H9 (cell line): Measurements from ENCODE around the gene TTK. TPM values are rescaled to one million over a fixed set of nuclear protein-coding genes. Genes with fewer than 3 reads are reported as not detected.

Experiments used
- DNase-seq: peaks from one replicate; pipeline ENCODE4 v3.0.0-alpha.2; 2017
- H2AFZ ChIP-seq: one replicate; pipeline ENCODE4 v1.6.1; 2013; ENCODE audit warnings: mild to moderate bottlenecking, low read length, control low read depth, moderate library complexity
- H2AK5ac ChIP-seq: 2 replicates; pipeline ENCODE4 v1.6.1; 2013; ENCODE audit warnings: low read length, control low read depth, mixed read lengths; ENCODE audit not compliant: insufficient read length
- H2BK120ac ChIP-seq: one replicate; pipeline ENCODE4 v1.6.1; 2013; ENCODE audit warnings: low read depth, mild to moderate bottlenecking, low read length, control low read depth, inconsistent platforms; ENCODE audit not compliant: poor library complexity, severe bottlenecking
- H2BK12ac ChIP-seq: 2 replicates; pipeline ENCODE4 v1.6.1; 2013; ENCODE audit warnings: low read length, control low read depth, mixed read lengths, low read depth; ENCODE audit not compliant: insufficient read length
- H2BK15ac ChIP-seq: 2 replicates; pipeline ENCODE4 v1.6.1; 2013; ENCODE audit warnings: low read depth, low read length, control low read depth
- H2BK20ac ChIP-seq: one replicate; pipeline ENCODE4 v1.6.1; 2013; ENCODE audit warnings: low read depth, mild to moderate bottlenecking, low read length, control low read depth, inconsistent platforms; ENCODE audit not compliant: poor library complexity, severe bottlenecking
- H2BK5ac ChIP-seq: 2 replicates; pipeline ENCODE4 v1.6.1; 2013; ENCODE audit warnings: low read length, control low read depth, mixed read lengths; ENCODE audit not compliant: insufficient read length
- H3K14ac ChIP-seq: 2 replicates; pipeline ENCODE4 v1.6.1; 2013; ENCODE audit warnings: low read length, control low read depth; ENCODE audit not compliant: insufficient read depth
- H3K18ac ChIP-seq: 2 replicates; pipeline ENCODE4 v1.6.1; 2013; ENCODE audit warnings: low read depth, mild to moderate bottlenecking, mixed read lengths, low read length, control low read depth; ENCODE audit not compliant: insufficient read length
- H3K23ac ChIP-seq: 2 replicates; pipeline ENCODE4 v1.6.1; 2013; ENCODE audit warnings: low read length, control low read depth, mixed read lengths, low read depth; ENCODE audit not compliant: insufficient read length
- H3K23me2 ChIP-seq: 2 replicates; pipeline ENCODE4 v1.6.1; 2013; ENCODE audit warnings: low read depth, mild to moderate bottlenecking, mixed read lengths, low read length, control low read depth; ENCODE audit not compliant: insufficient read length, poor library complexity, severe bottlenecking
- H3K27ac ChIP-seq: 2 replicates; pipeline ENCODE4 v1.5.1; 2013; ENCODE audit warnings: low read length, control low read depth, mixed read lengths, low read depth; ENCODE audit not compliant: insufficient read length
- H3K27me3 ChIP-seq: 2 replicates; pipeline ENCODE4 v1.6.1; 2013; ENCODE audit warnings: low read length, control low read depth, inconsistent platforms; ENCODE audit not compliant: insufficient read depth
- H3K4ac ChIP-seq: 2 replicates; pipeline ENCODE4 v1.6.1; 2013; ENCODE audit warnings: low read depth, mild to moderate bottlenecking, control low read depth, inconsistent platforms, low read length, moderate library complexity
- H3K4me1 ChIP-seq: 2 replicates; pipeline ENCODE4 v1.6.1; 2013; ENCODE audit warnings: low read length, control low read depth, inconsistent platforms; ENCODE audit not compliant: insufficient read depth
- H3K4me2 ChIP-seq: 2 replicates; pipeline ENCODE4 v1.6.1; 2013; ENCODE audit warnings: low read length, control low read depth, mixed read lengths; ENCODE audit not compliant: insufficient read length, insufficient read depth
- H3K56ac ChIP-seq: 2 replicates; pipeline ENCODE4 v1.6.1; 2013; ENCODE audit warnings: low read depth, mild to moderate bottlenecking, mixed read lengths, low read length, control low read depth; ENCODE audit not compliant: insufficient read length
- H3K79me1 ChIP-seq: 2 replicates; pipeline ENCODE4 v1.6.1; 2013; ENCODE audit warnings: low read depth, mild to moderate bottlenecking, moderate library complexity, low read length, control low read depth, inconsistent platforms; ENCODE audit not compliant: insufficient read depth, poor library complexity, severe bottlenecking
- H3K79me2 ChIP-seq: 2 replicates; pipeline ENCODE4 v1.6.1; 2013; ENCODE audit warnings: low read length, control low read depth, inconsistent platforms; ENCODE audit not compliant: insufficient read depth
- H3K9ac ChIP-seq: 2 replicates; pipeline ENCODE4 v1.6.1; 2013; ENCODE audit warnings: low read length, control low read depth, mixed read lengths; ENCODE audit not compliant: insufficient read length; ENCODE audit errors: extremely low read depth
- H3K9me3 ChIP-seq: one replicate; pipeline ENCODE4 v1.6.1; 2013; ENCODE audit warnings: low read depth, low read length, inconsistent platforms; ENCODE audit not compliant: control insufficient read depth
- H3T11ph ChIP-seq: one replicate; pipeline ENCODE4 v1.6.1; 2013; ENCODE audit warnings: mild to moderate bottlenecking, low read length, control low read depth, inconsistent platforms
- H4K20me1 ChIP-seq: one replicate; pipeline ENCODE4 v1.6.1; 2013; ENCODE audit not compliant: control insufficient read depth, insufficient read length, insufficient read depth
- H4K5ac ChIP-seq: 2 replicates; pipeline ENCODE4 v1.6.1; 2013; ENCODE audit warnings: low read depth, mild to moderate bottlenecking, mixed read lengths, low read length, control low read depth; ENCODE audit not compliant: insufficient read length
- H4K8ac ChIP-seq: replicated peaks from 2 replicates; pipeline ENCODE4 v1.6.1; 2013; ENCODE audit warnings: low read length, control low read depth, mixed read lengths, low read depth; ENCODE audit not compliant: insufficient read length
- H4K91ac ChIP-seq: 2 replicates; pipeline ENCODE4 v1.6.1; 2013; ENCODE audit warnings: low read depth, mild to moderate bottlenecking, moderate library complexity, mixed read lengths, low read length, control low read depth; ENCODE audit not compliant: insufficient read length
- H3K27ac Mint-ChIP-seq, 3 experiments: 2 replicates in 2 of 3; 3 replicates in 1 of 3; pipeline ENCODE4 v1.8.0; 2020 to 2021; ENCODE audit warnings: mixed read lengths in 3 of 3, mild to moderate bottlenecking in 1 of 3, moderate library complexity in 1 of 3
- H3K27me3 Mint-ChIP-seq: 2 replicates; pipeline ENCODE4 v1.8.0; 2021; ENCODE audit warnings: low read depth, mild to moderate bottlenecking, moderate library complexity, mixed read lengths
- H3K36me3 Mint-ChIP-seq, 3 experiments: 2 replicates in 2 of 3; 3 replicates in 1 of 3; pipeline ENCODE4 v1.8.0; 2020 to 2021; ENCODE audit warnings: low read depth in 3 of 3, mixed read lengths in 3 of 3; ENCODE audit not compliant: insufficient read depth in 1 of 3
- H3K4me1 Mint-ChIP-seq, 2 experiments: 2 replicates each; pipeline ENCODE4 v1.8.0; 2020; ENCODE audit warnings: mixed read lengths in 2 of 2
- H3K4me3 Mint-ChIP-seq, 2 experiments: 2 replicates in 1 of 2; 3 replicates in 1 of 2; pipeline ENCODE4 v1.8.0; 2020 to 2021; ENCODE audit warnings: mild to moderate bottlenecking in 2 of 2, mixed read lengths in 2 of 2, moderate library complexity in 1 of 2
- H3K9me3 Mint-ChIP-seq, 2 experiments: 2 replicates in 1 of 2; 3 replicates in 1 of 2; pipeline ENCODE4 v1.8.0; 2020; ENCODE audit warnings: mild to moderate bottlenecking in 2 of 2, mixed read lengths in 2 of 2, moderate library complexity in 1 of 2
- CTCF ChIP-seq: fragments of 200-600 bp; sonication (generic); conservative IDR thresholded peaks from 3 replicates; pipeline ENCODE4 v1.8.0; 2021; ENCODE audit warnings: antibody characterized with exemption, mild to moderate bottlenecking
- WGBS: extraction: QIAGEN DNeasy Blood & Tissue Kit; methylation state at CpG from one replicate; pipeline ENCODE4 v1.1.7; 2013; ENCODE audit warnings: missing lambda C conversion rate, low lambda C conversion rate, mixed read lengths; ENCODE audit not compliant: insufficient read length; ENCODE audit errors: extremely low coverage; 5-methylcytosine and 5-hydroxymethylcytosine counted together
- total RNA-seq: library from RNA; stranded (reverse); gene quantifications from 2 replicates; pipeline ENCODE4 v1.2.1, GENCODE V29; 2021

TTK gene
- total RNA-seq, 1 experiment from 2014 or later = 47.5 TPM

DNA sequence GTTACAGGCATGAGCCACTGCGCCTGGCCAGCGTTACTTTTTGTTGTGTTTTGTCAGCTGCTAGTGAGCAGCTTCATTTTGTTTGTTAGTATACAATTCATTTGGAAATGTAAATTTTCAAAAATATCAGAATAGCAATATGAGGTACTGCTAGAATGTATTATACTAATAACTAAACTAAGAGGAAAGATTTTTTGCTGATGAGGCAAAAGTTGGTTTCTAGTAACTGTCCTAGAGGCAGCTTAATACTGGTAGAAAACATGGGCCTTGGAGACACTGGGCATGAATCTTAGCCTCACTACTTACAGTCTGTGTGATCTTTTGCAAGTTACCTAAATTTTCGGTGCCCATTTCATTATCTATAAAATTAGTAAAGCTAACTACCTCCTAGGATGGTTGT lies 24.1 kb downstream of the TTK start:
- H3K4me1 ChIP-seq = no peaks in the 10 kb centered on the region
- no peak overlapping the region for H3K4ac ChIP-seq
- H3K18ac ChIP-seq = no peak overlapping the region
- H3K27me3 ChIP-seq = no peaks in the 10 kb centered on the region
- no peak overlapping the region for H2BK120ac ChIP-seq
- no peaks in the 10 kb centered on the region for H3K23me2 ChIP-seq
- no peak overlapping the region for H2BK15ac ChIP-seq
- H3K79me2 ChIP-seq = no peaks in the 10 kb centered on the region
- no peaks in the 10 kb centered on the region for H3K79me1 ChIP-seq
- H3K56ac ChIP-seq = no peak overlapping the region
- peaks cover 33 to 64% (median 53%) of the 10 kb centered on the region in 3 experiments for H3K36me3 Mint-ChIP-seq
- H3K27ac ChIP-seq = no peak overlapping the region
- H3K9me3 Mint-ChIP-seq = no peaks in the 10 kb centered on the region
- H3K27ac Mint-ChIP-seq = no peak overlapping the region
- no peak overlapping the region for H4K8ac ChIP-seq
- H4K5ac ChIP-seq = no peak overlapping the region
- no peak for DNase-seq
- no peak overlapping the region for H3T11ph ChIP-seq
- no peak overlapping the region for H2BK20ac ChIP-seq
- H2AK5ac ChIP-seq = no peak overlapping the region
- no peaks in the 10 kb centered on the region for H3K27me3 Mint-ChIP-seq
- no peak overlapping the region for H2BK5ac ChIP-seq
- H3K9me3 ChIP-seq = no peaks in the 10 kb centered on the region
- no peak overlapping the region for H4K91ac ChIP-seq
- no peak overlapping the region for H3K23ac ChIP-seq
- no peaks in the 10 kb centered on the region for H3K4me1 Mint-ChIP-seq
- no peak overlapping the region for H3K14ac ChIP-seq
- WGBS = no CpG with 5 or more reads among the region's 3 CpGs
- H2BK12ac ChIP-seq = no peak overlapping the region
- no peak overlapping the region for H3K9ac ChIP-seq
- no peak for TF ChIP-seq CTCF
- no peaks in the 10 kb centered on the region for H4K20me1 ChIP-seq
- H2AFZ ChIP-seq = no peak overlapping the region
- no peak overlapping the region for H3K4me3 Mint-ChIP-seq
- H3K4me2 ChIP-seq = no peak overlapping the region
